Hepatic stellate cell (primary cell): ENCODE results near the gene ZNF689.
"Not testable (repeated sequence)": the region's sequence is repeated elsewhere in the genome, so short reads cannot be mapped to it uniquely, and the experiment has no call there.

ENCODE experiments used
- DNase-seq: peaks from one replicate; pipeline ENCODE4 v3.0.0; 2011; ENCODE audit warnings: low spot score

ZNF689 gene

DNA sequence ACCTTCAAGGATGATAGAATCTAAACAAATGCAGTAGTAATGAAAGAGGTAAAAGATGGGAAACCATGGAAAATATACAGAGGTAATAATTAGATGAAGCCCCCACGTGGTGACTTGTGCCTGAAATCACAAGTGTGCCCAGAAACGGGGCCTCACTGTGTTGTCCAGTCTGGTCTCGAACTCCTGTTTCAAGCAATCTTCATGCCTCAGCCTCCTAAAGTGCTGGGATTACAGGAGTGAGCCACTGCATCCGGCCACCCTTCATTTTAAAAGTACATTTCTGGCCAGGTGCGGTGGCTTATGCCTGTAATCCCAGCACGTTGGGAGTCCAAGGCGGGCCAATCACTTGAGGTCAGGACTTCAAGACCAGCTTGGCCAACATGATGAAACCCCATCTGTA lies 26.4 kb upstream of the ZNF689 start:
- DNase-seq, result no peak

DNA sequence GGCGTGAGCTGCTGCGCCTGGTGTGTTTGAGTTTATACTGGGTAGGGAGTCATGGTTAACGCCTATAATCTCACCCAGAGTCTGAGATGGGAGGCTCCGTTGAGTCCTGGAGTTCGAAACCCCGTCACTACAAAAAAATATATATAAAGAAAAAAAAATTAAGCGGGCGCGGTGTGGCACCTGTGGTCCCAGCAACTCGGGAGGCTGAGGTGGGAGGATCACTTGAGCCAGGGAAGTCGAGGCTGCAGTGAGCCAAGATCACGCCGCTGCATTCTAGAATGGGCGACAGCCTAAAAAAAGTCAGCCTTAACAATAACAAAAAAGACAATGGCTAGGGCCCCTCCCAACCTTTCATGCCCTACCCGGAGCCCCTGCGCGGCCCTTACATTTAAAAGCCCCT lies 23.3 kb upstream of the ZNF689 start:
- DNase-seq, result no peak

DNA sequence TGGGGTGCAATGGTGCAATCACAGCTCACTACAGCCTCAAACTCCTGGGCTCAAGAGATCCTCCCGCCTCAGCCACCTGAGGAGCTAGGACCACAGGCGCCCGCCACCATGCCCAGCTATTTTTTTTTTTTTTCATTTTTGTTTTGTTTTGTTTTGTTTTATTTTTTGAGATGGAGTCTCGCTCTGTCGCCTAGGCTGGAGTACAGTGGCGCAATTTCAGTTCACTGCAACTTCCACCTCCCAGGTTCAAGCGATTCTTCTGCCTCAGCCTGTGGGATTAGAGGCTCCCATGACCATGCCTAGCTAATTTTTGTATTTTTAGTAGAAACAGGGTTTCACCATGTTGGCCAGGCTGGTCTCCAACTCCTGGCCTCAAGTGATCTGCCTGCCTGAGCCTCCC lies 22.3 kb upstream of the ZNF689 start:
- DNase-seq, result not testable (repeated sequence)

DNA sequence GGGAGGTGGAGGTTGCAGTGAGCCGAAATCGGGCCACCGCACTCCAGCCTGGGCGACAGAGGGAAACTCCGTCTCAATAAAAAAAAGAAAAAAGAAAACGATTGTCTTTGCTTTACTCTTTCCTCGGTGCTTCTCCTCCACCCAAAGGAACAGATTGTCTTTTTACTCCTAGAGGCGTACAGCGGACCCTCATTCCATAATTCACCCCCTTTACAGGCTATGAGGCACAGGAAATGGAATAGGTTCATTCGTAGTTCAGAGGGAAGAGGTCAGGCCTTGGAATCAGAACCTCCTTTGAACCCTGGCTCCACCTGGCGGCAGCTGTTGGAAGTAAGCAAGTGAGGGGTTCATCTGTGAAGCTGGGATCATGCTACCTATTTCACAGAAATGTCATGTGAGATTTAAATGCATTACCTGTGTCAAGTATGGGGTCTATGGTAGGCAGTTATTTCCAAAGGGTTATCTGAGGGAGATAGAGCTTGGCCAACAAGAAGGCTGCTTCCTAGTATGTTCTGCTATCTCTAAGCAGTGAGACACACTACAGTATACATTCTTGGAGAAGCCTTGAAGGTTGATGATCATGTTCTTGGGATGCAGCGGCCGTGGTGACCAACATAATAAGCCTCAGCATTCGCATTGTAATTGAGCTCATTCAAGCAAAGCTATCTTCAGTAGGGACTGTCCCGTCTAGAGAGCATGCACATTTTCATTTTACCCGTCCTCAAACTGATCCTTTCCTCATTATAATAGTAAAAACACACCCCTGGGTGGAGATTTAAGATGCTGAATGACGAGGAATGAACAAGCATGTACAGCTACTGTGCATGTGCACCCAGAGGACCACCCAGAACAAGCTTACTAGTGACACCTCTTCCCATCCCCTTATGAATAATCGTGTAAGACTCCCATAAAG lies 18.7 kb upstream of the ZNF689 start:
- peak; percentile 64 for DNase-seq

DNA sequence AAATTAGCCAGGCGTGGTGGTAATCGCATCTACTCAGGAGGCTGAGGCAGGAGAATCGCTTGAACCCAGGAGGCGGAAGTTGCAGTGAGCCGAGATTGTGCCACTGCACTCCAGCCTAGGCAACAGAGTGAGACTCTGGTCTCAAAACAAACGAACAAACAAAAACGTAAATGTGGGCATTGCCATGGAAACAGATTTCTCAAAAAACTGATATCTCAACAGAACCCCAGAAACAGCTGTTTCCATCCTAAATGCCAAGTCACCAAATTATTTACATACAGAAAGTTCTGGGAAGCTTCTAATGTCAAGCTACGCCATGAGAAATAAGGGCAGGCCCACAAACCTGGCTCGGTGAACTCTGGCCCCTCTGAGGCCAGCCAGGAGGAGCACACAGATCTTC lies 16.0 kb upstream of the ZNF689 start:
- DNase-seq, result no peak

DNA sequence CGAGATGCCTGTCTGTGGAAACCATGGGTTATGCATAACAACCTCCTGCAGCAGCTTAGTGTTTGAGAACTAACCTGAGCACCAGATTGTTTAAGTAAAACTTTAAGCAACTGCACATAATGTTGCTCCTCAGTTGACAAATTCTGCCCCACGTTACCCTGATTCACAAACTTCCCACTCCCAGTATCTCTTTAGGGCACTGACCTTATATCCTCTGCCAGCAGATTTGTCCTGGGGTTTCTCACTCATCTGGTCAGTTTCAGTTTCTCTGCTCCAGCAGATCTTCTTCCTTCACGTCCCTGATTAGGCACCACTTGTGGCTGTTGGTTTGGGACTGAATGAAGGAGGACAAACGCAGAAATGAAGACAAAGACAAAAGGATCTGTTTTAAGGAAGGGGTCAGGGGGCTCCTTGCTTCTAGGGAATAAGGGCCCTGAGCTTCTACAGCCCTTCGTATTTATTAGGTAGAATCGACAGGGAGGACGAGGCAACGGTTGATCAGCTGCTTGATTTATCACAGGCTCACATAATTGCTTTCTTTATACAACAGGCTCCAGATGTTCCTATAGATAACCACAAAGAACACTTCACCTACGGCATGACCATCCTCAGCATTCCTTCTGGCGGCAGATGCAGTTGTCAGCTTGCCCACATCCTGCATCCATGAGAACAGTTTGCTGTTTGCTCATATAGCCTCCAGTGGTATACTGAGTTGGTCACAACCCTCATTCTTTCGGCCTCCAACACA lies 13.5 kb upstream of the ZNF689 start:
- no peak for DNase-seq

DNA sequence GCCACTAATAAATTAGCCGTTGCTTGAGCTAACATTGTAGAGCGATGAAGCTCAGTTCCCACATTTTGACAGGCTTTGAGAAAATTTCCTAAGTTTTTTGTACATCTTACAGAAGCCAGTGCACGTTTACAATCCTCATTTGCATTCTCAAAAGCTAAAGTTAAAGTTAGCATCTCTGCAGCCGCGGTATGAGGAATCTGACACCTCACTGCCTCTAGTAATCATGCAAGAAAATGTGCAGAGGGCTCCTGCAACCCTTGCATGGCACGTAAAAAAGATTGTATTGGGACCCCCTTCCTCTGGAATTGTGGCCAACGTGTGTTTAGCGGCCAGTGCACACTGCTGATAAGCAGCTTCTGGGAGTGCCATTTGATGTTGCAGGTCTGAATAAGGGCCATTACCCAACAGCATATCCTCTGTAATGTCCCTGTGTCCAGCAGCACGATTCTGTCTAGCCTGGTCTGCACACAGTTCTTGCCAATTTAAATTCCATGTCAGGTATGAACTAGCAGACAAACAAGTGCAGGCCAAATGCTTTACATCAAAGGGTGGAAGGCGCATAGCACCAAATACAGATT lies 12.4 kb upstream of the ZNF689 start:
- DNase-seq, result no peak

DNA sequence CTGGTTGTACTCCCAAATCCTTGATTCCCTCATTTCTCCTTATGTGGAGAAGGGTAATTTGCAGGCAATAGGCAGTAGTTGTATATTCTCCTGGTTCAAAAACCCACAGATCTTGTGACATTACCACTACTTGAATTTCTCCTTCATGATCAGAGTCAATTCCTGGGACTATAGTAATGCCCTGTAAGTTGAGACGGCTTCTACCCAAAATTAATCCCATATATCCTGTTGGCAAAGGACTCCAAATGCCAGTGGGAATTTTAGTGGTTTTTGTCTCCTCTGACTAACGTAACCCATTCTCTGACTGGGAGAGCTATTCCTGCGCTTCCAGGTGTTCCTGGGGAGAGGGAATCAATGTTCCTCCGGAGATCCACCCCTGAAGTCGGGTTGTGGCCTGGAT lies 11.6 kb upstream of the ZNF689 start:
- no peak for DNase-seq

DNA sequence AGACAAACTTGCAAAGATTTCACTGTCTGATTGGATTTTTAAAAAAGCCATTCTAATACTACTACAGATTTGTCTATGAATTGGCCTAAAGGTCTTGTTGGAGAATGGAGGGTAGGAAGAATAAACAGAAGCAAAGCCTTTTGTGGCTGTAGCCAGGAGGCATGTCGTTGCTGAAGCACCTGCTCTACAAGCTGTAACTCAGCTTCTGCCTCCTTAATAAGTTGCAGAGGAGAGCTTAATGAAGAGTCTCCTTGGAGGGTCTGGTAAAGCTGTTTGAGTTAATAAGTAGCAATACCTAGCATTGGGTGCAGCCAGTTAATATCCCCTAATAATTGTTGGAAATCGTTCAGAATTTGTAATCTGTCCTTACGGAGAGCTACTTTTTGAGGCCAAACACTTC lies 10.0 kb upstream of the ZNF689 start:
- no peak for DNase-seq

DNA sequence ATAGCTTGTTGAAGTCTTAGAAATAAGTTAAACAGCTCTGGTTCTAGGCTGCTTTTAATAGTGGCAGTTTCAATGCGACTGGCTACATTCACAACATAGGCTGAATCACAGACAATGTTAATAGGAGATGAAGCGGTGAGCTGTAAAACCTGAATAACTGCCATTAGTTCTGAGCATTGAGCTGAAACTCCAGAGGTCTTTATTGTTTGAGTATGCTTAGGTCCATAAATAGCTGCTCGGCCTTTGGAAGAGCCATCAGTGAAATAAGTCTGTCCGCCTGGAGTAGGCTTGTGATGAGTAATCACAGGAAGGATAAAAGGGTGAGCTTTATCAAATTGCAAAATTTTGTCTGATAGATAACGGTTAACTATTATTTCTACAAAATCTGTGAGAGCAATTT lies 9.4 kb upstream of the ZNF689 start:
- DNase-seq, result no peak

DNA sequence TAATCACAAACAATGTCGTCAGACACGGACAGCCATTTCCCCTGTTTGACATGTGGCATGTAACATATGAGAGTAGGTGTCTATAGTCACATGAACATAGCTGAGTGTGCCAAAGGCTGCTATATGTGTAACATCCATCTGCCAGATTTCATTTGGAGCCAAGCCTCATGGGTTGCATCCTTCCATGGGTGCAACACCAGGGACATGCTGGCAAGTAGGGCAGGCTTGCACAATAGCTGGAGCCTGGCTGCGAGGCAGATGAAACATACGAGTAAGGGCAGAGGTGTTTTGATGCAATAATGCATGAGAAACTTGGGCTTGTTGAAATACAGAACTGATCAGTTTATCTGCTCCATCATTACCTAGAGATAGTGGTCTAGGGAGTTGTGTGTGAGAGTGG lies 9.0 kb upstream of the ZNF689 start:
- DNase-seq, result no peak

DNA sequence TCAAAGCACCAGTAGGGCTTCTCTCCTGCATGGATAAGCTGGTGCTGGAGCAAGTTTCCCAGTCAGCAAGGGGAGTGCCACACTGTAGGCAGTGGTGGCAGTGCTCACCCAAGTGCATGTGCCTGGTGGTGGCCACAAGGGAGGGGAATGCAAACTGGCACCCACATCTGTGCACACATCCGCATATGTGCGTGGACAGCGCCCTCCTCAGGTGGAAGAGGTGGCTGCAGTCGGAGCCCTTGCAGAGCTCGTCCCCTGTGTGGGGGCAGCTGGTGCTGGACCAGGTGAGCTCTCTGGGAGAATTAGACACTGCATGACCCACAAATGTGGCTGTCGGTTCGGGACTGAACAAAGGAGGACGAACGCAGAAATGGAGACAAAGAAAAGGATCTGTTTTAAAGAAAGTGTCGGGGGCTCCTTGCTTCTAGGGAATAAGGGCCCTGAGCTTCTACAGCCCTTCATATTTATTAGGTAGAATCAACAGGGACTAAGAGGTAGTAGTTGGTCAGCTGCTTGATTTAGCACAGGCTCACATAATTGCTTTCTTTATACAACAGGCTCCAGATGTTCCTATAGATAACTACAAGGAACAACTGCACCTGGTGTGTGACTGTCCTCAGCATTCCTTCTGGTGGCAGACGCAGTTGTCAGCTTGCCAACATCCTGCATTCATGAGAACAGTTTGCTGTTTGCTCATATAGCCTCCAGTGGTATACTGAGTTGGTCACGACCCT lies 5.3 kb upstream of the ZNF689 start:
- peak; percentile 21 for DNase-seq

DNA sequence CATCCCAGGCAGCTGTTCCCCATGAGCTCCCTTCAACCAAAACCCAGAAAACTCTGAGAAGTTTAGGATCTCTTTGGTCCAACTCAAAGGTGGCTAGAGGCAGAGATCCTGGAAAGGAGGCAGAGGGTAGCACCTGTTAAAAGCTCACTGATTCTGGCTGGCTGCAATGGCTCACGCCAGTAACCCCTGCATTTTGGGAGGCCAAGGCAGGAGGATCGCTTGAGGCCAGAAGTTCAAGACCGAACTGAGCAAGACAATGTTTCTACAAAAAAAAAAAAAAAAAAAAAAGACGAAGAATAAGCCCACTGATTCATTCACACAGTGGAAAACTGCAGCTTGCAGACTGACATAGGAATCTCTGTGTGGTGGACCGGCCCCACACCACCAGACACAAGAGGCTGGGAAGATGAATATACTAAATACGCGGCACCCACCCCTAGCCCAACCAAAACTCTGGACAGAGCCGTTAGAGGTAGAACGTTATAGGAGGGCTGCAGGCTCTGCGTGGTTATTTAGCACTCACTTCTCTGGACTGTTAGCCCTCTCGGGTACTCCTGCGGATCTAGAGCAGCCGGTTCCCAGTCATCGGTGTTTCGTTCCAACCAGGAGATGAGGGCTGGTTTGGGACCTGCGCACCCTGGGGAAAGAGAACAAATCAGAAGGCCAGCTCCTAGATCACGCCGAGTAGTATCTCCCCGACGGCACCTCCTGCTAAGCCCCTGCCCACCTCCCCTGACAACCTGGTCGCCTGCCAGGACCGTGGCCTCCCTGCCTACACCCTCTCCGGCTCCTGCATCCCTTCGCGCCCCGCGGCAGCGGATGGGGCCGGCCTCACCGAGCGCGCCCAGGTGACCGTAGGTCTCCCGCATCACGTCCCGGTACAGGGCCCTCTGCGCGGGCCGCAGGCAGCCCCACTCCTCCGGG lies 925 bp downstream of the ZNF689 start:
- DNase-seq, result peak; percentile 56

DNA sequence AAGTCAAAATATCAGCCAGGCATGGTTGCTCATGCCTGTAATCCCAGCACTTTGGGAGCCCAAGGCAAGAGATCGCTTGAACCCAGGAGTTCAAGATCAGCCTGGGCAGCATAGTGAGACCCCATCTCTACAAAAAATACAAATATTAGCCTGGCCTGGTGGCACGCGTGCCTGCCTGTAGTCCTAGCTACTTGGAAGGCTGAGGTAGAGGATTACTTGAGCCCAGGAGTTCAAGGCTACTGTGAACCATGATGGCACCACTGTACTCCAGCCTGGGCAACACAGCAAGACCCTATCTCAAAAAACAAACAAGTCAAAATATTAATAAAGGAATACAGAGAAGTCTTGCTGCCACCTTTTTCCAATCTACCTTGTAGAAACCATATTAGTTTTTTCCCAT lies 4.2 kb downstream of the ZNF689 start:
- DNase-seq, result no peak

DNA sequence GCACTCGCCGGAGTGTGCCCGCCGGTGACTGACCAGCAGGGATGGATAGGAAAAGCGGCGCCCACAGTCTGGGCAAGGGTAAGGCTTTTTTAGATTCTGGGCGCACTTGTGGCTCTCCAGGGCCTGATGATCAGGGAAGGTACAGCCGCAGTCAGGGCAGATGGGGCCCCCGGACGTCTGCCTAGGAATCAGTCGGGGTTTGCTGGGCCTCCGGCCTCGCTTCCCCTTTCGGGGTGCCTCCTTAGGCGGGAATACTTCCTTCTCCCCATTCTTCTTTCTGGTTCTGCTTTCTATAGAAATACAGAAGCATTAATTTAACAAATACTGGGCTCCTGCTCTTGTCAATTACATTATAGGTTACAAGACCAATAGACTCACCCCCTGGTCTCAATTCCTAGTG lies 5.0 kb downstream of the ZNF689 start:
- no peak for DNase-seq

DNA sequence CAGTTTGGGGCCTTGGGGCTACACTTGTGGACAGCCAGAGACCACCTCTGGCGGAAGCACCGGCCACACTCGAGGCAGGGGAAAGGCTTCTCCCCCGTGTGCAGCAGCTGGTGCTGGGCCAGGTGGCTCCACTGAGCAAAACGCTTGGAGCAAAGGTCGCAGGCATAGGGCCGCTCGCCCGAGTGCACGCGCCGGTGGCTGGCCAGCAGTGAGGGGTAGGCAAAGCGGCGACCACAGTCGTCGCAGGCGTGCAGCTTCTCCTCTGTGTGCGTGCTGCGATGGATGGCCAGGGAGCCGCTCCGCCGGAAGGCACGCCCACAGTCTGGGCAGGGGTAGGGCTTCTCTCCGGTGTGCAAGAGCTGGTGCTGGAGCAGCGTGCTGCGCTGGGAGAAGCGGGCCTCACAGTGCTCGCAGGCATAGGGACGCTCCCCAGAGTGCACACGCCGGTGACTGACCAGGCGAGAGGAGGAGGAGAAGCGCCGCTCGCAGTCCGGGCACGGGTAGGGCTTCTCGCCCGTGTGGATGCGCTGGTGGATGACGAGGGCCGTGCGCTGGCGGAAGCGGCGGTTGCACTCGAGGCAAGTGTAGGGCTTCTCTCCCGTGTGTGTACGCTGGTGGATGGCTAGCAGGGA lies 5.8 kb downstream of the ZNF689 start:
- DNase-seq, result no peak

DNA sequence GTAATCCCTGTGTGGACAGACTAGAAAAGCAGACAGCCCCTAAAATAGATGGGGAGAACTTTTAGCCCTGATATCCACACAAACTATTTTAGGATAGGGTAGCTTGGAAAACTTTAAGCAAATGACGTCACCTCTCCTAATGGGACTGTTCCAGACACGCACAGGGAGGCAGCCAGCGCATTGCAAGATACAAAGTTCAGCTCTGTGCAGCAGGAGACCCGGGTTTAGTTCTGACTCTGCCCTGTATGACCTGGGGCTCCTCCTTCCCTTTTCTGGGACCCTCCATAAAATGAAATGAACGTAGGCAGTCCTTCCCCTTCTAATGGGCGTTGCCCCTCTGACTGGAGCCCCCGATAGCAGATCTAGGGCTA lies 6.3 kb downstream of the ZNF689 start:
- no peak for DNase-seq

DNA sequence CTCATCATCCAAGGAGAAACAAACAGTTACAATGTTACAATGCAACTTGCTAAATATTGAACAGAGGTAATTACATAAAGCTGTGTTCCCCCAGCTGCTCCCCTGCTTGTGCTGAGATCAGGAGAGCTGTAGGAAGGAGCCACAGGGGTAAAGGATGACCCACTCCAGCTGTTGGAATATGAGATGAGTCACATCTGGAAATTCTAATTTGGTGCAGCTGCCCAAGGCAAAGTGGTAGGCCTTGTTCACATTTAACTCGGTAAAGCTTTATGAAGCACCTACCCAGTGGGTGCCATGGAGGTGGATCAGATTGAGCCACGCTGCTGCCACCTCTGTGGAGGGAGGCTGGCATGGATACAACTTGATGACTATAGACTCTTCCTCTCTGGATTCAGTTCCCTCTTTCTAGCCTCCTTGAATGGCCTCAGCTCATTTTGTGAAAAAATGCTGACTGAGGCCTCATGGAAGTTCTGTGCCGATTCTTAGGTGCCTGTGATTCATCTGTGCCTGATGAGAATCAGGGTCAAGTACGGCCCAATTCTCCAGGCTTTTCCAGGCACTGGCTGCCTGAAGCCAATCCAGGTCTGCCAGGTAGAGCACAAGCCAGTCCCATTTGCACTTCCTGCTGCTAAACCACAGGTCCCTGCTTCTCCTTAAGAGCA lies 7.4 kb downstream of the ZNF689 start:
- no peak for DNase-seq

DNA sequence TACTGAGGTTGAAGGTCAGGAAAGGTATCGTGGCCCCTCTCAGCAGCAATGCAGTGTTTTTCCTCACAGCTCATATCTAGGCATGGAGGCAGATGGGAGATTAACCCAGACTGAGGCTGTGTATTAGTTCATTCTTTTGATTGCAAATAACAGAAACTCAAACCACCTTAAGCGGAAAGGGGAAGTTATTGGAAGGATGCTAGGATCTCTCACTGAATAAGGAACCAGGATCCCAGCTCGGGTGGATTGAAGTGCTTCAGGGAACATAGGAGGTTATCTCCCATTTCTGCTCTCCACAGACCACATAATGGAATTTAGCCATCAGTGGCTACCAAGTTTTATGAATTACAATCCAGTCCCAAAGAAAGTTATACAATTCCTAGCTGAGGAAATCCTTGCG lies 8.2 kb downstream of the ZNF689 start:
- DNase-seq, result no peak

DNA sequence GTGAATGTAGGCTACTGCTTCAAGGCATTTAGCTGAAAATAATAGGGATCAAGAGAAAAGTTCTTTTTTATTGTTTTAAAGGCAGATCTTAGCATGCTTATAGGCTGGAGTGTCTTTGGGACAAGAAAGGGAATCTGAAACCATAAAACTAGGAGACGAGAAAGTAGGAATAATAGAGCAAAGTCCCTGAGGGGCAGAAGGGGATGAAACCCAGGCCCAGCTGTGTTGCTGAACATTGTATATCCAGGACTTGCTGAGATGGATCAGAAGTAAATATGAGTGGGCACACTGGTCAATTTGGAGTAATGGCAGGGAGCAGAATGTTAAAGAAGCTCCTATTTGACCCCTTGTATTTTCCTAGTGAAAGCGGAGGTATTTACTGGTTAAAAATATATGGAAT lies 9.3 kb downstream of the ZNF689 start:
- no peak for DNase-seq
